K562 treated with DMSO at 1 percent for 12 hours (cell line): Measurements from ENCODE around the gene ANKRD7. TPM values are rescaled to one million over a fixed set of nuclear protein-coding genes. Genes with fewer than 3 reads are reported as not detected.

Experiments
- total RNA-seq: library from RNA; unstranded; fragments of 300-600 nt; gene quantifications from 2 replicates; pipeline ENCODE4 v1.2.3, GENCODE V29; 2022; ENCODE audit not compliant: insufficient read depth

Gene ANKRD7
- total RNA-seq = not detected in 2 replicates

GRCh38 chr7:118224521-118224920 lies at the start of gene ANKRD7:
Gene ANKRD7 (plus strand): TSS chr7:118224704. CDS start chr7:118224831, 127 bp downstream.

GRCh38 chr7:118183786-118184564 lies 40.5 kb upstream of the ANKRD7 start, which contains the start of gene LSM8:
Gene LSM8 (plus strand): TSS chr7:118184164. CDS start chr7:118184224, 60 bp downstream.

Other genes starting within 250 kb of the ANKRD7 start
- 44.5 and 111 TPM in 2 replicates for gene LSM8, start 40.5 kb upstream of the ANKRD7 start, total RNA-seq